K562 (cell line): ENCODE data around the gene GATAD2B. TPM values are rescaled to one million over a fixed set of nuclear protein-coding genes. Genes with fewer than 3 reads are reported as not detected.
A peak's percentile ranks its signal among the peaks of the same experiment; 100 is the strongest.

Source experiments
- CHD4 ChIP-seq: fragments of 200-600 bp; sonication (generic); IDR thresholded peaks from 3 replicates; pipeline ENCODE4 v1.6.1; 2012; ENCODE audit warnings: low read depth, mild to moderate bottlenecking, mixed read lengths, low read length, inconsistent platforms; ENCODE audit not compliant: insufficient read depth, insufficient replicate concordance, poor library complexity, severe bottlenecking
- NR2F6 ChIP-seq: fragments of 450-650 bp; formaldehyde crosslinking; IDR thresholded peaks from 2 replicates; pipeline ENCODE4 v1.4.0; 2020; ENCODE audit warnings: mild to moderate bottlenecking
- PML ChIP-seq: IDR thresholded peaks from 2 replicates; pipeline ENCODE4 v1.6.1; 2012; ENCODE audit warnings: low read length, inconsistent platforms
- RBM17 ChIP-seq: fragments of 200-400 bp; formaldehyde crosslinking; IDR thresholded peaks from 2 replicates; pipeline ENCODE4 v1.6.1; 2017; ENCODE audit warnings: low read depth, mild to moderate bottlenecking, low read length, borderline replicate concordance
- RBM22 ChIP-seq: fragments of 200-400 bp; formaldehyde crosslinking; IDR thresholded peaks from 2 replicates; pipeline ENCODE4 v1.6.1; 2018; ENCODE audit warnings: low read length, low read depth; ENCODE audit not compliant: poor library complexity, severe bottlenecking
- SRSF9 ChIP-seq: fragments of 200-400 bp; formaldehyde crosslinking; IDR thresholded peaks from 2 replicates; pipeline ENCODE4 v1.6.1; 2017; ENCODE audit warnings: low read depth, low read length, borderline replicate concordance
- WHSC1 ChIP-seq: IDR thresholded peaks from one replicate; pipeline ENCODE4 v1.6.1; 2012; ENCODE audit warnings: low read length, control low read depth, inconsistent platforms
- ZBTB2 ChIP-seq: fragments of 450-650 bp; IDR thresholded peaks from 2 replicates; pipeline ENCODE4 v1.6.1; 2016; ENCODE audit warnings: antibody characterized with exemption
- polyA plus RNA-seq, 8 experiments: library from polyadenylated mRNA; depleted of rRNA in 4 of 8; stranded (reverse) in 5 of 8; unstranded in 3 of 8; fragments of >200 nt; fragmentation: Nextera tagmentation in 2 of 8; fragmentation: Illumina TruSeq in 1 of 8; extraction: Ambion mirVana in 2 of 8; extraction: Trizol in 1 of 8; gene quantifications; 2 replicates each; pipeline versions ENCODE4 v1.2.1 to v1.2.3, GENCODE V29; 2011 to 2014; ENCODE audit warnings: inconsistent platforms in 1 of 8, missing spikeins in 1 of 8
- total RNA-seq, 7 experiments: library from RNA; depleted of rRNA in 6 of 7; stranded (reverse); fragments of >200 nt in 6 of 7; fragmentation: Illumina TruSeq in 2 of 7; extraction: Trizol in 2 of 7; gene quantifications; 2 replicates each; pipeline versions ENCODE4 v1.2.1 to v1.2.3, GENCODE V29; 2011 to 2021; ENCODE audit warnings: low replicate concordance in 1 of 7
- TF ChIP-seq, protein P1 (sequence below): fragments of 450-650 bp; IDR thresholded peaks from 2 replicates; pipeline ENCODE4 v1.6.1; 2016; ENCODE audit warnings: low read depth
- TF ChIP-seq, protein P2 (sequence below): fragments of 250-450 bp; sonication (Bioruptor Pico); IDR thresholded peaks from 2 replicates; pipeline ENCODE4 v1.8.0; 2021; ENCODE audit warnings: moderate library complexity, mild to moderate bottlenecking, inconsistent platforms
- TF ChIP-seq, protein P3 (sequence below): fragments of 450-650 bp; IDR thresholded peaks from 2 replicates; pipeline ENCODE4 v1.7.0; 2016; ENCODE audit warnings: borderline replicate concordance

GATAD2B gene
- total and polyA plus RNA-seq, 9 of the 15 experiments (the other 6 are each of a cell fraction or from before 2014, with no cell fraction given), result 1.5 to 40.2 (median 4.9) TPM

DNA sequence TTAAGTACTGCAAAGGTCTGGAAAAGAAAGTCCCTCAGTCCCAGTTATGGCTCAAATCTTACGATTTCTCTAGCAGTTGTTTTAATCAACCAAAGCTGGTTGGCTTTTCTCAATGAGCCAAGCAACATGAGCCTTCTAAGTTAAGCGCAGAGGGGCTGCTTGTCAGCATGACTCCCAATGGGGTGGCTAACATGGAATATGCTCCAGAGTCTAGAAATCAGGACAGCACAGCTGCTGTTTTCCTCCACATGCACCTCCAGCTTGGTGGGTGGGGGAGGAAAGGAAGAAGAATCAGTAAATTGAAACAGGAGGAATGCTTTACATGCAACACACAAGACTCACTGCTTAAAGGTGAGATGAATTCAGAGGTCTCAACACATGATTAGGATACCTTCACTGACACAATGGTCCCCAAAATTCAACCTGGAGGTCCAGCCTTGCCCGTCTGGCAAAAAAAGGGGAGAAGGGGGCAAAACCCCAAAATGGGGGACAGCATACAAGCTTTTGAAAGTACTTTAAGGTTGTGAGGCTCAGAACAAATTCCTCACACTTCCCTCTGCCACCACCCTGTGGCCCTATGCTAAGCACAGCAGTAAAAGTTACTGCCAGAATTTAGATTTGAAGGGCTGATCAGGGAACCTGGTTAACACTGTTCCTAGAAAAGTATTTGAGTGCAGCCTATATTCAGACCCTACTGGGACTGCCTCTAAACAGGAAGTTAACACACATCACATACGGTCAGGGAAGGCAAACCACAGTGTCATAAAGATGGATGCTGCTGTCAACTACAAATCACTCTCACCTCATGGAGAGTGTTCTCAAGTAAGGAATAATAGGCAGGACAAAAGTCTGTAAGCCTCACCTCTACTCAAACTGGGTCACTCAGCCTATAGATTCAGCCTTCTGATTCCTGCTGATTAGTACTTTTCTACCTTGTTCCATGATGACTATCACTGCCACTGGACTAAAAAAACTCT lies 2.6 kb downstream of the GATAD2B start (continued):
- TF ChIP-seq, protein P1, sequence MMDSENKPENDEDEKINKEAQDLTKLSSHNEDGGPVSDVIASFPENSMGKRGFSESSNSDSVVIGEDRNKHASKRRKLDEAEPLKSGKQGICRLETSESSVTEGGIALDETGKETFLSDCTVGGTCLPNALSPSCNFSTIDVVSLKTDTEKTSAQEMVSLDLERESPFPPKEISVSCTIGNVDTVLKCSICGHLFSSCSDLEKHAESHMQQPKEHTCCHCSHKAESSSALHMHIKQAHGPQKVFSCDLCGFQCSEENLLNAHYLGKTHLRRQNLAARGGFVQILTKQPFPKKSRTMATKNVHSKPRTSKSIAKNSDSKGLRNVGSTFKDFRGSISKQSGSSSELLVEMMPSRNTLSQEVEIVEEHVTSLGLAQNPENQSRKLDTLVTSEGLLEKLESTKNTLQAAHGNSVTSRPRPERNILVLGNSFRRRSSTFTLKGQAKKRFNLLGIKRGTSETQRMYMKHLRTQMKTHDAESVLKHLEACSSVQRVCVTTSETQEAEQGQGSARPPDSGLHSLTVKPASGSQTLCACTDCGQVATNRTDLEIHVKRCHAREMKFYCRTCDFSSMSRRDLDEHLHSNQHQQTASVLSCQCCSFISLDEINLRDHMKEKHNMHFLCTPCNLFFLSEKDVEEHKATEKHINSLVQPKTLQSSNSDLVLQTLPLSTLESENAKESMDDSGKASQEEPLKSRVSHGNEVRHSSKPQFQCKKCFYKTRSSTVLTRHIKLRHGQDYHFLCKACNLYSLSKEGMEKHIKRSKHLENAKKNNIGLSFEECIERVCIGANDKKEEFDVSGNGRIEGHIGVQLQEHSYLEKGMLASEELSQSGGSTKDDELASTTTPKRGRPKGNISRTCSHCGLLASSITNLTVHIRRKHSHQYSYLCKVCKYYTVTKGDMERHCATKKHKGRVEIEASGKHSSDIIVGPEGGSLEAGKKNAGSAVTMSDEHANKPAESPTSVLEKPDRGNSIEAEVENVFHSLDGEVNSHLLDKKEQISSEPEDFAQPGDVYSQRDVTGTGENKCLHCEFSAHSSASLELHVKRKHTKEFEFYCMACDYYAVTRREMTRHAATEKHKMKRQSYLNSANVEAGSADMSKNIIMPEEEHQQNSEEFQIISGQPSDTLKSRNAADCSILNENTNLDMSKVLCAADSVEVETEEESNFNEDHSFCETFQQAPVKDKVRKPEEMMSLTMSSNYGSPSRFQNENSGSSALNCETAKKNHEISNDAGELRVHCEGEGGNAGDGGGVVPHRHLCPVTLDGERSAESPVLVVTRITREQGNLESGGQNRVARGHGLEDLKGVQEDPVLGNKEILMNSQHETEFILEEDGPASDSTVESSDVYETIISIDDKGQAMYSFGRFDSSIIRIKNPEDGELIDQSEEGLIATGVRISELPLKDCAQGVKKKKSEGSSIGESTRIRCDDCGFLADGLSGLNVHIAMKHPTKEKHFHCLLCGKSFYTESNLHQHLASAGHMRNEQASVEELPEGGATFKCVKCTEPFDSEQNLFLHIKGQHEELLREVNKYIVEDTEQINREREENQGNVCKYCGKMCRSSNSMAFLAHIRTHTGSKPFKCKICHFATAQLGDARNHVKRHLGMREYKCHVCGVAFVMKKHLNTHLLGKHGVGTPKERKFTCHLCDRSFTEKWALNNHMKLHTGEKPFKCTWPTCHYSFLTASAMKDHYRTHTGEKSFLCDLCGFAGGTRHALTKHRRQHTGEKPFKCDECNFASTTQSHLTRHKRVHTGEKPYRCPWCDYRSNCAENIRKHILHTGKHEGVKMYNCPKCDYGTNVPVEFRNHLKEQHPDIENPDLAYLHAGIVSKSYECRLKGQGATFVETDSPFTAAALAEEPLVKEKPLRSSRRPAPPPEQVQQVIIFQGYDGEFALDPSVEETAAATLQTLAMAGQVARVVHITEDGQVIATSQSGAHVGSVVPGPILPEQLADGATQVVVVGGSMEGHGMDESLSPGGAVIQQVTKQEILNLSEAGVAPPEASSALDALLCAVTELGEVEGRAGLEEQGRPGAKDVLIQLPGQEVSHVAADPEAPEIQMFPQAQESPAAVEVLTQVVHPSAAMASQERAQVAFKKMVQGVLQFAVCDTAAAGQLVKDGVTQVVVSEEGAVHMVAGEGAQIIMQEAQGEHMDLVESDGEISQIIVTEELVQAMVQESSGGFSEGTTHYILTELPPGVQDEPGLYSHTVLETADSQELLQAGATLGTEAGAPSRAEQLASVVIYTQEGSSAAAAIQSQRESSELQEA, result peak; percentile 69
- TF ChIP-seq CHD4 (peak; percentile 47), ZBTB2 (no peak), RBM22 (no peak), RBM17 (no peak), WHSC1 (no peak), NR2F6 (no peak), PML (no peak), SRSF9 (no peak)
- TF ChIP-seq, protein P2, sequence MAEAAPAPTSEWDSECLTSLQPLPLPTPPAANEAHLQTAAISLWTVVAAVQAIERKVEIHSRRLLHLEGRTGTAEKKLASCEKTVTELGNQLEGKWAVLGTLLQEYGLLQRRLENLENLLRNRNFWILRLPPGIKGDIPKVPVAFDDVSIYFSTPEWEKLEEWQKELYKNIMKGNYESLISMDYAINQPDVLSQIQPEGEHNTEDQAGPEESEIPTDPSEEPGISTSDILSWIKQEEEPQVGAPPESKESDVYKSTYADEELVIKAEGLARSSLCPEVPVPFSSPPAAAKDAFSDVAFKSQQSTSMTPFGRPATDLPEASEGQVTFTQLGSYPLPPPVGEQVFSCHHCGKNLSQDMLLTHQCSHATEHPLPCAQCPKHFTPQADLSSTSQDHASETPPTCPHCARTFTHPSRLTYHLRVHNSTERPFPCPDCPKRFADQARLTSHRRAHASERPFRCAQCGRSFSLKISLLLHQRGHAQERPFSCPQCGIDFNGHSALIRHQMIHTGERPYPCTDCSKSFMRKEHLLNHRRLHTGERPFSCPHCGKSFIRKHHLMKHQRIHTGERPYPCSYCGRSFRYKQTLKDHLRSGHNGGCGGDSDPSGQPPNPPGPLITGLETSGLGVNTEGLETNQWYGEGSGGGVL (CRISPR knock-in tag), result no peak
- TF ChIP-seq, protein P3, sequence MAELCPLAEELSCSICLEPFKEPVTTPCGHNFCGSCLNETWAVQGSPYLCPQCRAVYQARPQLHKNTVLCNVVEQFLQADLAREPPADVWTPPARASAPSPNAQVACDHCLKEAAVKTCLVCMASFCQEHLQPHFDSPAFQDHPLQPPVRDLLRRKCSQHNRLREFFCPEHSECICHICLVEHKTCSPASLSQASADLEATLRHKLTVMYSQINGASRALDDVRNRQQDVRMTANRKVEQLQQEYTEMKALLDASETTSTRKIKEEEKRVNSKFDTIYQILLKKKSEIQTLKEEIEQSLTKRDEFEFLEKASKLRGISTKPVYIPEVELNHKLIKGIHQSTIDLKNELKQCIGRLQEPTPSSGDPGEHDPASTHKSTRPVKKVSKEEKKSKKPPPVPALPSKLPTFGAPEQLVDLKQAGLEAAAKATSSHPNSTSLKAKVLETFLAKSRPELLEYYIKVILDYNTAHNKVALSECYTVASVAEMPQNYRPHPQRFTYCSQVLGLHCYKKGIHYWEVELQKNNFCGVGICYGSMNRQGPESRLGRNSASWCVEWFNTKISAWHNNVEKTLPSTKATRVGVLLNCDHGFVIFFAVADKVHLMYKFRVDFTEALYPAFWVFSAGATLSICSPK, result no peak
